Peyer's patch (tissue), 4 donors: ENCODE results near the gene KRT32. TPM values are rescaled to one million over a fixed set of nuclear protein-coding genes. Genes with fewer than 3 reads are reported as not detected.

Experiments used
- DNase-seq, 3 donors: peaks; one replicate each; pipeline ENCODE4 v3.0.0-alpha.2; 2017 to 2019
- H3K27ac ChIP-seq, 4 donors: fragments of 200-600 bp; sonication (generic); one replicate each; pipeline ENCODE4 v1.5.1; 2016 to 2019
- H3K27me3 ChIP-seq, 2 donors: fragments of 200-600 bp; sonication (generic); one replicate each; pipeline ENCODE4 v1.5.1; 2019
- H3K36me3 ChIP-seq, 3 donors: fragments of 200-600 bp; sonication (generic); one replicate each; pipeline ENCODE4 v1.5.1; 2016 to 2019
- H3K4me1 ChIP-seq, 4 donors: fragments of 200-600 bp; sonication (generic); one replicate each; pipeline ENCODE4 v1.5.1; 2016 to 2019
- H3K4me3 ChIP-seq, 4 donors: fragments of 200-600 bp; sonication (generic); 1 replicate in 3 of 4; 2 replicates in 1 of 4; pipeline ENCODE4 v1.5.1; 2016 to 2019; ENCODE audit warnings: mild to moderate bottlenecking in 1 of 4
- H3K9me3 ChIP-seq, 4 donors: fragments of 200-600 bp; sonication (generic); one replicate each; pipeline ENCODE4 v1.5.1; 2016 to 2019; ENCODE audit warnings: mild to moderate bottlenecking in 1 of 4
- POLR2A ChIP-seq, 2 donors: fragments of 450-650 bp; IDR thresholded peaks; one replicate each; pipeline ENCODE4 v1.5.1; 2017; ENCODE audit warnings: antibody characterized with exemption in 2 of 2, mild to moderate bottlenecking in 2 of 2, moderate library complexity in 2 of 2
- small RNA-seq, 2 donors: library from RNA; depleted of rRNA; stranded (forward); fragments of <200 nt; gene quantifications; one replicate each; pipeline ENCODE3, GENCODE V24; 2016
- total RNA-seq, 4 donors: library from RNA; depleted of rRNA; stranded (reverse); fragments of >200 nt; gene quantifications; one replicate each; pipeline ENCODE4 v1.1.0, GENCODE V29; 2016
- TF ChIP-seq, protein P1 (sequence below), 6 experiments: fragments of 450-650 bp in 4 of 6; fragments of 200-600 bp in 2 of 6; sonication (generic) in 1 of 6; IDR thresholded peaks; one replicate each; pipeline ENCODE4 v1.5.1; 2017 to 2019; ENCODE audit warnings: antibody characterized with exemption in 6 of 6, mild to moderate bottlenecking in 3 of 6, moderate library complexity in 1 of 6

The KRT32 gene
- total RNA-seq, 4 donors from 2014 or later, result not detected

DNA sequence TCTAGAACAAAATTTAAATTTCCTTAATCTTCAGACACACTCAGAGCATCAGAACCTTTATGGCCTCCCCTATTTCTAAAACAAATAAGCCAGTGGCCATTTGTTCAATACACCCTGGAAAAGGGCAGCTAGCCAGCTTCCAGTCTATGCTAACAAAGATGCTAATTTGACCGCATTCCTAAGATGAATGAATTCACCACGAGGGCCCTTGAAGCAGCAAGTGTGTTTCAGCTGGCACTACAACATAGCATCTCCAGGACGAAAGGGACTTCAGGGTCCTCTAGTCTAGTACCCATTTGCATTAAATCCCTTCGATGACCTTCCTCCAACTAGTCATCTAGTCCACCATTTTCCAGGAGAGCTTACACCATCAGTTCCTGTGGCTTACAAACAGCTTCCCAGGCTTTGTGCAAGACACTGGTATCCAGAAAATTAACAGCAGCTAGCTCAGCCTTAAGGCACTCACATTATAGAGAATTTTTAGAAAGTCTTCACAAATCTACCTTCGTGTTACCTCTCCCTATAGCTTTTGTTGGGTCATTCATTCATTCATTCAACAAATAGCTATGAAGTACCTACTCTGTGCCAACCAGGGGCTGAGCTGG is 53.7 kb downstream of the KRT32 start:
- Histone ChIP-seq H3K36me3 (no peaks in the 10 kb centered on the region), H3K4me1 (no peaks in the 10 kb centered on the region), H3K9me3 (no peaks in the 10 kb centered on the region), H3K27me3 (no peaks in the 10 kb centered on the region), H3K4me3 (no peak overlapping the region), H3K27ac (no peak overlapping the region)
- no peak for DNase-seq
- TF ChIP-seq, protein P1, sequence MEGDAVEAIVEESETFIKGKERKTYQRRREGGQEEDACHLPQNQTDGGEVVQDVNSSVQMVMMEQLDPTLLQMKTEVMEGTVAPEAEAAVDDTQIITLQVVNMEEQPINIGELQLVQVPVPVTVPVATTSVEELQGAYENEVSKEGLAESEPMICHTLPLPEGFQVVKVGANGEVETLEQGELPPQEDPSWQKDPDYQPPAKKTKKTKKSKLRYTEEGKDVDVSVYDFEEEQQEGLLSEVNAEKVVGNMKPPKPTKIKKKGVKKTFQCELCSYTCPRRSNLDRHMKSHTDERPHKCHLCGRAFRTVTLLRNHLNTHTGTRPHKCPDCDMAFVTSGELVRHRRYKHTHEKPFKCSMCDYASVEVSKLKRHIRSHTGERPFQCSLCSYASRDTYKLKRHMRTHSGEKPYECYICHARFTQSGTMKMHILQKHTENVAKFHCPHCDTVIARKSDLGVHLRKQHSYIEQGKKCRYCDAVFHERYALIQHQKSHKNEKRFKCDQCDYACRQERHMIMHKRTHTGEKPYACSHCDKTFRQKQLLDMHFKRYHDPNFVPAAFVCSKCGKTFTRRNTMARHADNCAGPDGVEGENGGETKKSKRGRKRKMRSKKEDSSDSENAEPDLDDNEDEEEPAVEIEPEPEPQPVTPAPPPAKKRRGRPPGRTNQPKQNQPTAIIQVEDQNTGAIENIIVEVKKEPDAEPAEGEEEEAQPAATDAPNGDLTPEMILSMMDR (IDR thresholded peaks at IDR 0.05), result no peak
- no peak for TF ChIP-seq POLR2A (IDR thresholded peaks at IDR 0.05)

DNA sequence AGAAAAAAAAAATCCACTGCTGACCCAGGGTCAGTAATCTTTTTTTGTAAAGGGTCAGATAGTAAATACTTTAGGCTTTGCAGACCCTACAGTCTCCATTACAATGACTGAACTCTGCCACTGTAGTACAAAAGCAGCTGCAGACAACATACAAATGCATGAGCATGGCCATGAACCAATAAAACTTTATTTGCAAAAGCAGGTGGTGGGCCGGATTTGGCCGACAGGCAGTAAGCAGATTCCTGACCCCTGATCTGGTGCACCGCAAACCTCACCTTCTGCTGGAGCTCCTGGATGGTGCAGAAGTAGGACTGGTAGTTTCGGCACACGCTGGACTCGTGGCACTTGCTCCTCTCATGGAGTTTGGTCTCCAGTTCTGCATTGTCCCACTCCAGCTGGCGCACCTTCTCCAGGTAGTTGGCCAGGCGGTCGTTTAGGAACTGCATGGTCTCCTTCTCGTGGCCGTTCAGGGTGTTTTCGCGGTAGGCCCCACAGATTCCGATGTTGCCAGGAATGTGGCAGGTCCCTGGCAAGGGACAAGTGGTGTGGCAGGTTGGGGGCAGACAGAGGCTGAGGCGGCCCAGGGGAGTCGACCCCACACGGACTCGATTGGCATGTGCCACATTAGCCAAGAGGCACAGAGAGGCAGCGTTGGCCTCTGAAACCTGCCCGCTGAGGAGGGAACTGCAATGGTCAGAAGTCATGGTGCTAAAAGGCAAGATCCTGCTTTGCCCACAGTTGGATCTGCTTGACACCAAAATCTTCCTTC is 55.9 kb downstream of the KRT32 start:
- Histone ChIP-seq H3K4me3 (no peak overlapping the region), H3K27me3 (no peaks in the 10 kb centered on the region), H3K4me1 (no peaks in the 10 kb centered on the region), H3K36me3 (no peaks in the 10 kb centered on the region), H3K27ac (no peak overlapping the region), H3K9me3 (no peaks in the 10 kb centered on the region)
- TF ChIP-seq, protein P1 (IDR thresholded peaks at IDR 0.05), result no peak
- TF ChIP-seq POLR2A (IDR thresholded peaks at IDR 0.05), result no peak
- DNase-seq, result no peak

Small RNA genes within 50 kb of the gene (small RNA-seq; reads per million reads assigned to genes)
- gene RNU2-32P, result 0 to 0.06 reads per million in 2 donors

Other genes with a start within 250 kb of the KRT32 start
- not detected for gene KRTAP9-2, start 240.7 kb downstream of the KRT32 start, total RNA-seq
- not detected for gene KRTAP9-3, start 234.9 kb downstream of the KRT32 start, total RNA-seq
- not detected for gene KRTAP9-8, start 229.4 kb downstream of the KRT32 start, total RNA-seq
- not detected for gene KRTAP9-4, start 217.7 kb downstream of the KRT32 start, total RNA-seq
- not detected for gene KRTAP9-9, start 212.0 kb downstream of the KRT32 start, total RNA-seq
- not detected for gene KRTAP9-6, start 202.0 kb downstream of the KRT32 start, total RNA-seq
- gene KRTAP9-7, start 191.7 kb downstream of the KRT32 start, total RNA-seq, result not detected
- gene KRTAP29-1, start 164.5 kb downstream of the KRT32 start, total RNA-seq, result not detected
- gene KRTAP16-1, start 158.1 kb downstream of the KRT32 start, total RNA-seq, result not detected
- not detected for gene KRTAP17-1, start 151.7 kb downstream of the KRT32 start, total RNA-seq
- gene KRT33A, start 116.6 kb downstream of the KRT32 start, total RNA-seq, result not detected
- not detected for gene KRT33B, start 97.6 kb downstream of the KRT32 start, total RNA-seq
- not detected for gene KRT34, start 85.1 kb downstream of the KRT32 start, total RNA-seq
- not detected for gene KRT31, start 69.8 kb downstream of the KRT32 start, total RNA-seq
- gene KRT37, start 42.8 kb downstream of the KRT32 start, total RNA-seq, result not detected
- gene KRT38, start 26.4 kb downstream of the KRT32 start, total RNA-seq, result not detected
- gene KRT35, start 13.8 kb upstream of the KRT32 start, total RNA-seq, result not detected
- gene KRT36, start 22.5 kb upstream of the KRT32 start, total RNA-seq, result not detected
- 1 to 10 TPM in 1 of 4 donors, not detected in 3; 2.5 TPM for gene KRT13, start 38.2 kb upstream of the KRT32 start, total RNA-seq
- gene KRT15, start 51.5 kb upstream of the KRT32 start, total RNA-seq, result 10 to 100 TPM; 12.3 to 44.5 (median 28.8) TPM
- 1,000 to 10,000 TPM in 3 of 4 donors, 100 to 1,000 TPM in 1; 357 to 5,327 (median 3,312) TPM for gene KRT19, start 60.9 kb upstream of the KRT32 start, total RNA-seq
- not detected for gene KRT9, start 104.7 kb upstream of the KRT32 start, total RNA-seq
- gene KRT14, start 119.5 kb upstream of the KRT32 start, total RNA-seq, result 1 to 10 TPM; 3.4 to 8.9 (median 6.3) TPM
- gene KRT16, start 145.4 kb upstream of the KRT32 start, total RNA-seq, result not detected
- 1 to 10 TPM in 1 of 4 donors, not detected in 3; 2.7 TPM for gene KRT17, start 157.2 kb upstream of the KRT32 start, total RNA-seq
- 100 to 1,000 TPM; 123 to 226 (median 188) TPM for gene EIF1, start 221.5 kb upstream of the KRT32 start, total RNA-seq
- not detected for gene GAST, start 244.9 kb upstream of the KRT32 start, total RNA-seq